Keratinocyte (primary cell): ENCODE results near the gene ACP7. TPM values are rescaled to one million over a fixed set of nuclear protein-coding genes. Genes with fewer than 3 reads are reported as not detected.

Experiments
- DNase-seq: peaks from one replicate; pipeline ENCODE4 v3.0.0-alpha.2; 2011; ENCODE audit warnings: low read depth, missing footprints, low spot score
- FAIRE-seq: peaks from 2 replicates; lab custom pipeline; 2011; peaks lifted over from hg19 to GRCh38; lab: Jason Lieb, UNC
- H2AFZ ChIP-seq: 2 replicates; pipeline ENCODE4 v1.6.0; 2012; ENCODE audit warnings: low read length, control low read depth, inconsistent platforms; ENCODE audit not compliant: control insufficient read depth
- H3K27ac ChIP-seq: 2 replicates; pipeline ENCODE4 v1.5.1; 2011; ENCODE audit warnings: low read length; ENCODE audit not compliant: control insufficient read depth, insufficient read depth
- H3K27me3 ChIP-seq: 3 replicates; pipeline ENCODE4 v1.6.0; 2011; ENCODE audit warnings: low read length; ENCODE audit not compliant: control insufficient read depth, insufficient read depth; ENCODE audit errors: extremely low read depth
- H3K36me3 ChIP-seq, 2 experiments: 2 replicates in 1 of 2; 3 replicates in 1 of 2; pipeline ENCODE4 v1.5.1; 2011; ENCODE audit warnings: low read length in 2 of 2, mild to moderate bottlenecking in 1 of 2; ENCODE audit not compliant: control insufficient read depth in 2 of 2, insufficient read depth in 2 of 2; ENCODE audit errors: extremely low read depth in 1 of 2
- H3K4me1 ChIP-seq: 3 replicates; pipeline ENCODE4 v1.5.1; 2011; ENCODE audit warnings: low read length; ENCODE audit not compliant: control insufficient read depth, insufficient read depth; ENCODE audit errors: extremely low read depth
- H3K4me2 ChIP-seq: 3 replicates; pipeline ENCODE4 v1.6.0; 2011; ENCODE audit warnings: low read depth, low read length; ENCODE audit not compliant: control insufficient read depth, insufficient read depth; ENCODE audit errors: extremely low read depth
- H3K4me3 ChIP-seq, 3 experiments: fragments of 200-600 bp in 1 of 3; sonication (generic) in 1 of 3; 2 replicates in 2 of 3; 3 replicates in 1 of 3; pipeline ENCODE4 v1.5.1; 2011 to 2016; ENCODE audit warnings: low read length in 3 of 3, mild to moderate bottlenecking in 3 of 3, control low read depth in 2 of 3, inconsistent platforms in 1 of 3, low read depth in 1 of 3, mixed read lengths in 1 of 3, mixed run types in 1 of 3, moderate library complexity in 1 of 3; ENCODE audit not compliant: control insufficient read depth in 2 of 3, insufficient read depth in 2 of 3; ENCODE audit errors: extremely low read depth in 1 of 3
- H3K79me2 ChIP-seq: 2 replicates; pipeline ENCODE4 v1.6.0; 2012; ENCODE audit warnings: low read length; ENCODE audit not compliant: control insufficient read depth, insufficient read depth
- H3K9ac ChIP-seq: 3 replicates; pipeline ENCODE4 v1.6.0; 2011; ENCODE audit warnings: low read length; ENCODE audit not compliant: control insufficient read depth, insufficient read depth; ENCODE audit errors: extremely low read depth
- H3K9me1 ChIP-seq: 3 replicates; pipeline ENCODE4 v1.6.0; 2011; ENCODE audit warnings: low read length; ENCODE audit not compliant: control insufficient read depth, insufficient read depth; ENCODE audit errors: extremely low read depth
- H3K9me3 ChIP-seq: 2 replicates; pipeline ENCODE4 v1.5.1; 2012; ENCODE audit warnings: low read depth, low read length; ENCODE audit not compliant: control insufficient read depth
- H4K20me1 ChIP-seq: 3 replicates; pipeline ENCODE4 v1.6.0; 2011; ENCODE audit warnings: low read length; ENCODE audit not compliant: control insufficient read depth, insufficient read depth; ENCODE audit errors: extremely low read depth
- CTCF ChIP-seq, 3 experiments: IDR thresholded peaks in 1 of 3; conservative IDR thresholded peaks in 1 of 3; optimal IDR thresholded peaks in 1 of 3; 2 replicates in 2 of 3; 3 replicates in 1 of 3; pipeline versions ENCODE3 to v1.5.1; 2011; ENCODE audit warnings: low read length in 3 of 3, mild to moderate bottlenecking in 3 of 3, moderate library complexity in 2 of 3, control low read depth in 1 of 3, inconsistent platforms in 1 of 3; ENCODE audit not compliant: insufficient read depth in 2 of 3; ENCODE audit errors: extremely low read depth in 1 of 3
- EZH2 ChIP-seq: IDR thresholded peaks from one replicate; pipeline ENCODE4 v1.6.1; 2012; ENCODE audit warnings: inconsistent platforms, mild to moderate bottlenecking, low read length, moderate library complexity
- dilution Hi-C: fragments of 300-500 bp; cut with MboI; formaldehyde crosslinking; loops from one replicate; pipeline ENCODE4 v1.7.0; 2020; ENCODE audit warnings: low sequenced_read_pairs; ENCODE audit not compliant: extremely low pct_ligation_motif_present
- polyA plus RNA-seq, 5 experiments: library from polyadenylated mRNA; depleted of rRNA in 3 of 5; stranded (reverse) in 3 of 5; stranded (forward) in 1 of 5; unstranded in 1 of 5; fragments of >200 nt; gene quantifications; 1 replicate in 1 of 5; 2 replicates in 3 of 5; 3 replicates in 1 of 5; pipeline versions ENCODE4 v1.2.1 to v1.2.3, GENCODE V29; 2011 to 2012; ENCODE audit warnings: missing spikeins in 2 of 5, low read depth in 1 of 5, low replicate concordance in 1 of 5

Gene ACP7
- polyA plus RNA-seq, 1 donor (not counting 4 experiments of a cell fraction or from before 2014, with no cell fraction given), result 0.09 TPM

GRCh38 chr19:39100500-39101166 lies 16.5 kb downstream of the ACP7 start:
- no peak overlapping the region for H3K27ac ChIP-seq
- FAIRE-seq, result no peak

GRCh38 chr19:39103151-39103550 lies 19.0 kb downstream of the ACP7 start:
- no peak overlapping the region for H3K9ac ChIP-seq
- no peaks in the 10 kb centered on the region for H3K4me1 ChIP-seq
- no peaks in the 10 kb centered on the region for H3K9me1 ChIP-seq
- H3K79me2 ChIP-seq, result no peaks in the 10 kb centered on the region
- dilution Hi-C loops, result no loop called here
- no peak for FAIRE-seq
- H2AFZ ChIP-seq, result no peak overlapping the region
- no peak for DNase-seq
- H3K27ac ChIP-seq, result no peak overlapping the region
- H3K4me3 ChIP-seq, result no peak overlapping the region
- no peaks in the 10 kb centered on the region for H3K9me3 ChIP-seq
- no peak overlapping the region for H3K4me2 ChIP-seq
- no peaks in the 10 kb centered on the region for H3K36me3 ChIP-seq
- peaks cover 7% of the 10 kb centered on the region for H3K27me3 ChIP-seq
- TF ChIP-seq EZH2 (no peak), CTCF (optimal IDR thresholded peaks at IDR 0.05 in 1 of 3, IDR thresholded peaks at IDR 0.05 in 1 of 3, conservative IDR thresholded peaks at IDR 0.05 in 1 of 3; ENCODE audit: extremely low read depth in 1 of 3, insufficient read depth in 2 of 3, low read length in 3 of 3) (no peak)
- no peaks in the 10 kb centered on the region for H4K20me1 ChIP-seq

More at GRCh38 chr19:39100500-39101166, 16.5 kb downstream of the ACP7 start:
- H4K20me1 ChIP-seq, result no peaks in the 10 kb centered on the region
- no peak overlapping the region for H3K4me2 ChIP-seq
- dilution Hi-C loops, result no loop called here
- no peak for DNase-seq
- H3K9me3 ChIP-seq, result no peaks in the 10 kb centered on the region
- peaks cover 7% of the 10 kb centered on the region for H3K27me3 ChIP-seq
- TF ChIP-seq CTCF (optimal IDR thresholded peaks at IDR 0.05 in 1 of 3, IDR thresholded peaks at IDR 0.05 in 1 of 3, conservative IDR thresholded peaks at IDR 0.05 in 1 of 3; ENCODE audit: extremely low read depth in 1 of 3, insufficient read depth in 2 of 3, low read length in 3 of 3) (no peak), EZH2 (no peak)
- H3K79me2 ChIP-seq, result no peaks in the 10 kb centered on the region
- no peak overlapping the region for H2AFZ ChIP-seq
- H3K9me1 ChIP-seq, result no peaks in the 10 kb centered on the region
- no peak overlapping the region for H3K9ac ChIP-seq
- no peaks in the 10 kb centered on the region for H3K4me1 ChIP-seq
- H3K36me3 ChIP-seq, result no peaks in the 10 kb centered on the region
- no peak overlapping the region for H3K4me3 ChIP-seq
